ENCODE results near the gene MYLIP. TPM values are rescaled to one million over a fixed set of nuclear protein-coding genes. Genes with fewer than 3 reads are reported as not detected.

MYLIP gene
- total RNA-seq, 1 donor from 2014 or later, result 39.5 TPM

DNA sequence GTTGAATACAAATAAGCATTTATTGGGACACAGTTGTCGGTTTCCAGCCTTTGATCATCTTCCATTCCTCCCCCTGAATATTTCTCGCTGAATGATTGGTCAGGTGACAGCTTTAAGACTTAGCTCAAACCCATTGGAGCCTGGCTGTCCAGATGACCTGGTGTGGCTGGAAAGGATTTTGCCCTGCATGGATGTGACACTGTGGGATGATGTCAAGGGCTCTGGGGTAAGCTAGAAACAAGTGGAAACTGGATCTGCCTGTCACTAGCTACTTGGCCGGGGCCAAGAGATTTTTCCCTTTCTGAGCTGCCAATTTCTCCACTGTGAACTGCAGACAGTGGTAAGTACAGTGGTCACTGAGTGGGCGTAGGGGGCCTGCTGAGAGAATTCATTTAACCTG, 41.9 kb upstream of the MYLIP start:
- Histone ChIP-seq H3K4me1 (no peaks in the 10 kb centered on the region), H3K27ac (no peak overlapping the region), H3K4me3 (no peak overlapping the region), H3K36me3 (no peaks in the 10 kb centered on the region), H3K9me3 (no peaks in the 10 kb centered on the region), H3K27me3 (no peaks in the 10 kb centered on the region)
- TF ChIP-seq, protein P1, sequence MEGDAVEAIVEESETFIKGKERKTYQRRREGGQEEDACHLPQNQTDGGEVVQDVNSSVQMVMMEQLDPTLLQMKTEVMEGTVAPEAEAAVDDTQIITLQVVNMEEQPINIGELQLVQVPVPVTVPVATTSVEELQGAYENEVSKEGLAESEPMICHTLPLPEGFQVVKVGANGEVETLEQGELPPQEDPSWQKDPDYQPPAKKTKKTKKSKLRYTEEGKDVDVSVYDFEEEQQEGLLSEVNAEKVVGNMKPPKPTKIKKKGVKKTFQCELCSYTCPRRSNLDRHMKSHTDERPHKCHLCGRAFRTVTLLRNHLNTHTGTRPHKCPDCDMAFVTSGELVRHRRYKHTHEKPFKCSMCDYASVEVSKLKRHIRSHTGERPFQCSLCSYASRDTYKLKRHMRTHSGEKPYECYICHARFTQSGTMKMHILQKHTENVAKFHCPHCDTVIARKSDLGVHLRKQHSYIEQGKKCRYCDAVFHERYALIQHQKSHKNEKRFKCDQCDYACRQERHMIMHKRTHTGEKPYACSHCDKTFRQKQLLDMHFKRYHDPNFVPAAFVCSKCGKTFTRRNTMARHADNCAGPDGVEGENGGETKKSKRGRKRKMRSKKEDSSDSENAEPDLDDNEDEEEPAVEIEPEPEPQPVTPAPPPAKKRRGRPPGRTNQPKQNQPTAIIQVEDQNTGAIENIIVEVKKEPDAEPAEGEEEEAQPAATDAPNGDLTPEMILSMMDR (IDR thresholded peaks at IDR 0.05), result no peak
- intact Hi-C loops (cut with DNase I), result no loop called here
- ATAC-seq, result no peak
- no peak for DNase-seq

DNA sequence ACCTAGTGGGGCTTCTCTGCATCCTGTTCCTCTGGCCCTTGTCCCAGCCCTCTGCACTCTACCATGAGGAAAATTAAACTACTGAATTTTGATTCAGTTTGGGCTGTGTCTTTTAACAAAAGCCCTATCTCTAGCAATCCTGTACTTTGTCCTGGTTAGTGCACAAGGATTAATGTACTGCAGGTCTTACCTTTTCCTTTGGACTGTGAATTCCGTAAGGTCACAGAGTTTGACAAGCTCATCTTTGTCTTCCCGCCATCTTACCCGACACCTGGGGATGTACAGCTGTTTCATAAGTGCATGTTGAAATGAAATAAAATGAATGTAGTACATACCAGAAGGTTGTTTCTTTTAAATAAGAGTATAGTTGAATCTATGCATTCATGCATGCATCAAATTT, 41.5 kb upstream of the MYLIP start:
- Histone ChIP-seq H3K4me3 (no peak overlapping the region), H3K27ac (no peak overlapping the region), H3K4me1 (peaks cover 2% of the 10 kb centered on the region), H3K36me3 (no peaks in the 10 kb centered on the region), H3K9me3 (no peaks in the 10 kb centered on the region), H3K27me3 (no peaks in the 10 kb centered on the region)
- no peak for ATAC-seq
- TF ChIP-seq, protein P1 (IDR thresholded peaks at IDR 0.05), result no peak
- DNase-seq, result no peak
- intact Hi-C loops (cut with DNase I), result no loop called here

GRCh38 chr6:16088409-16088808, 40.5 kb upstream of the MYLIP start:
- H3K4me3 ChIP-seq, result no peak overlapping the region
- TF ChIP-seq, protein P1 (IDR thresholded peaks at IDR 0.05), result no peak
- no peaks in the 10 kb centered on the region for H3K9me3 ChIP-seq
- H3K4me1 ChIP-seq, result peaks cover 3% of the 10 kb centered on the region
- ATAC-seq, result no peak
- no peak overlapping the region for H3K27ac ChIP-seq
- no peak for DNase-seq
- intact Hi-C loops (cut with DNase I), result no loop called here
- H3K27me3 ChIP-seq, result no peaks in the 10 kb centered on the region
- no peaks in the 10 kb centered on the region for H3K36me3 ChIP-seq

GRCh38 chr6:16089232-16090062, 39.4 kb upstream of the MYLIP start:
- ATAC-seq, result peak; percentile 48
- intact Hi-C loops (cut with DNase I), result no loop called here
- Histone ChIP-seq H3K9me3 (no peaks in the 10 kb centered on the region), H3K27me3 (no peaks in the 10 kb centered on the region), H3K36me3 (no peaks in the 10 kb centered on the region), H3K27ac (no peak overlapping the region), H3K4me1 (peaks cover 3% of the 10 kb centered on the region), H3K4me3 (no peak overlapping the region)
- no peak for DNase-seq
- TF ChIP-seq, protein P1 (IDR thresholded peaks at IDR 0.05), result no peak

- Histone ChIP-seq H3K27ac (no peak overlapping the region), H3K4me3 (no peak overlapping the region), H3K27me3 (no peaks in the 10 kb centered on the region), H3K36me3 (no peaks in the 10 kb centered on the region), H3K9me3 (no peaks in the 10 kb centered on the region), H3K4me1 (peaks cover 3% of the 10 kb centered on the region)
- ATAC-seq (no peak), DNase-seq (no peak)
- TF ChIP-seq, protein P1 (IDR thresholded peaks at IDR 0.05), result no peak
- intact Hi-C loops (cut with DNase I), result no loop called here
Observed at GRCh38 chr6:16090452-16090851, 38.4 kb upstream of the MYLIP start.

Measured in upper lobe of right lung (tissue), 1 donor.